GM12878 (cell line): Measurements from ENCODE around the gene TBC1D19. TPM values are rescaled to one million over a fixed set of nuclear protein-coding genes. Genes with fewer than 3 reads are reported as not detected.

ENCODE experiments used
- ATAC-seq: fragments of 200-7000 bp; cut with Tn5 transposase; 3 replicates; pipeline ENCODE4 v1.9.1; 2020; ENCODE audit warnings: mild to moderate bottlenecking, moderate library complexity
- BruUV-seq: library from RNA; stranded (reverse); fragments of 400-500 nt; replicated peaks from 2 replicates; lab custom pipeline; 2021; lab: Mats Ljungman, UMichigan
- CTCF ChIA-PET: fragments of 300-600 bp; sonication (Branson Sonifier 250); formaldehyde crosslinking; extraction: SDS; loops from one replicate; lab custom pipeline; 2021; ENCODE audit warnings: inconsistent platforms; lab: Yijun Ruan, JAX
- POLR2A ChIA-PET: fragments of 350-600 bp; formaldehyde crosslinking; extraction: SDS; loops from one replicate; lab custom pipeline; 2021; ENCODE audit warnings: inconsistent platforms; lab: Charles Lee
- RAD21 ChIA-PET: fragments of 300-600 bp; sonication (Branson Sonifier 250); formaldehyde crosslinking; loops from one replicate; lab custom pipeline; 2023; ENCODE audit warnings: antibody characterized with exemption; ENCODE audit not compliant: unreplicated experiment; lab: Charles Lee
- SMC1A ChIA-PET: fragments of 300-600 bp; sonication (Branson Sonifier 250); formaldehyde crosslinking; loops from one replicate; lab custom pipeline; 2023; ENCODE audit not compliant: unreplicated experiment, uncharacterized antibody; lab: Charles Lee
- DNase-seq: peaks from one replicate; pipeline ENCODE4 v3.0.0-alpha.2; 2011; ENCODE audit warnings: low read depth, low spot score
- FAIRE-seq: peaks from 3 replicates; lab custom pipeline; 2011; peaks lifted over from hg19 to GRCh38; lab: Jason Lieb, UNC
- H2AFZ ChIP-seq: 2 replicates; pipeline ENCODE4 v1.6.0; 2011; ENCODE audit warnings: low read depth, low read length, control low read depth; ENCODE audit not compliant: control insufficient read depth
- H3K27ac ChIP-seq: 2 replicates; pipeline ENCODE4 v1.5.1; 2011; ENCODE audit warnings: control low read depth; ENCODE audit not compliant: control insufficient read depth, insufficient read depth
- H3K27me3 ChIP-seq, 2 experiments: replicated peaks in 1 of 2; 2 replicates each; pipeline versions ENCODE4 v1.6.0 to v1.6.1; 2011; ENCODE audit warnings: low read length in 1 of 2; ENCODE audit not compliant: control insufficient read depth in 2 of 2, insufficient read depth in 2 of 2
- H3K36me3 ChIP-seq, 2 experiments: 2 replicates each; pipeline ENCODE4 v1.5.1; 2011; ENCODE audit warnings: low read length in 1 of 2; ENCODE audit not compliant: control insufficient read depth in 2 of 2, insufficient read depth in 2 of 2
- H3K4me1 ChIP-seq: 2 replicates; pipeline ENCODE4 v1.6.1; 2011; ENCODE audit warnings: mild to moderate bottlenecking, low read length, moderate library complexity, mixed read lengths; ENCODE audit not compliant: control insufficient read depth, insufficient read depth
- H3K4me2 ChIP-seq: 2 replicates; pipeline ENCODE4 v1.6.0; 2011; ENCODE audit warnings: control low read depth; ENCODE audit not compliant: control insufficient read depth, insufficient read depth
- H3K4me3 ChIP-seq: fragments of 200-600 bp; sonication (generic); 2 replicates; pipeline ENCODE4 v1.5.1; 2016
- H3K79me2 ChIP-seq: 2 replicates; pipeline ENCODE4 v1.6.0; 2011; ENCODE audit warnings: low read length; ENCODE audit not compliant: control insufficient read depth, insufficient read depth
- H3K9ac ChIP-seq: 2 replicates; pipeline ENCODE4 v1.8.0; 2011; ENCODE audit warnings: low read length, control low read depth, mixed read lengths; ENCODE audit not compliant: control insufficient read depth, insufficient read depth
- H3K9me3 ChIP-seq: replicated peaks from 3 replicates; pipeline ENCODE4 v1.5.1; 2011; ENCODE audit warnings: mild to moderate bottlenecking, low read length; ENCODE audit not compliant: control insufficient read depth, insufficient read depth
- H4K20me1 ChIP-seq: 2 replicates; pipeline ENCODE4 v1.6.0; 2011; ENCODE audit not compliant: control insufficient read depth, insufficient read depth
- ASH2L ChIP-seq: fragments of 300-600, 200-600 bp; sonication (generic); IDR thresholded peaks from 2 replicates; pipeline ENCODE4 v1.6.1; 2017; ENCODE audit warnings: low read depth, mild to moderate bottlenecking, borderline replicate concordance
- ETV6 ChIP-seq, 2 experiments: fragments of 450-650 bp in 1 of 2; IDR thresholded peaks in 1 of 2; conservative IDR thresholded peaks in 1 of 2; 2 replicates each; pipeline ENCODE4 v1.6.1; 2014; ENCODE audit warnings: antibody characterized with exemption in 1 of 2, borderline replicate concordance in 1 of 2, low read depth in 1 of 2, mild to moderate bottlenecking in 1 of 2, moderate library complexity in 1 of 2
- HDAC6 ChIP-seq: fragments of 200-600 bp; sonication (generic); IDR thresholded peaks from one replicate; pipeline ENCODE4 v1.8.0; 2017; ENCODE audit warnings: antibody characterized with exemption; ENCODE audit not compliant: unreplicated experiment
- HDGF ChIP-seq: fragments of 450-650 bp; IDR thresholded peaks from 2 replicates; pipeline ENCODE4 v1.6.1; 2016; ENCODE audit warnings: antibody characterized with exemption
- NR2C1 ChIP-seq: fragments of 450-650 bp; IDR thresholded peaks from 2 replicates; pipeline ENCODE4 v1.6.1; 2017; ENCODE audit warnings: antibody characterized with exemption, mild to moderate bottlenecking, moderate library complexity
- POLR2AphosphoS5 ChIP-seq: IDR thresholded peaks from 2 replicates; pipeline ENCODE4 v1.6.1; 2011; ENCODE audit warnings: mild to moderate bottlenecking, low read length, inconsistent platforms
- SREBF2 ChIP-seq: IDR thresholded peaks from 2 replicates; pipeline ENCODE4 v1.6.1; 2012; ENCODE audit warnings: mild to moderate bottlenecking, low read length
- in situ Hi-C: fragments of 300-500 bp; cut with MboI; formaldehyde crosslinking; loops from 9 replicates; pipeline ENCODE4 v1.14.3; 2018; ENCODE audit warnings: mixed read lengths
- intact Hi-C: fragments of 100-400 bp; cut with micrococcal nuclease; formaldehyde crosslinking; loops from one replicate; pipeline ENCODE4 v1.14.2; 2022; ENCODE audit not compliant: unreplicated experiment
- polyA plus RNA-seq, 11 experiments: library from polyadenylated mRNA; depleted of rRNA in 4 of 11; unstranded in 6 of 11; stranded (reverse) in 5 of 11; fragments of >200 nt; fragmentation: Nextera tagmentation in 4 of 11; fragmentation: Illumina TruSeq in 1 of 11; extraction: Ambion mirVana in 4 of 11; extraction: Trizol in 1 of 11; gene quantifications; 1 replicate in 1 of 11; 2 replicates in 10 of 11; pipeline versions ENCODE4 v1.2.1 to v1.2.3, GENCODE V29; 2011 to 2016; ENCODE audit warnings: inconsistent platforms in 2 of 11, missing spikeins in 2 of 11, low read depth in 1 of 11
- total RNA-seq, 4 experiments: library from RNA; depleted of rRNA in 3 of 4; stranded (reverse); fragments of >200 nt in 3 of 4; fragmentation: Illumina TruSeq in 1 of 4; extraction: Trizol in 1 of 4; gene quantifications; 2 replicates each; pipeline versions ENCODE4 v1.2.1 to v1.2.3, GENCODE V29; 2013 to 2021
- TF ChIP-seq, protein P1 (sequence below): fragments of 450-650 bp; formaldehyde crosslinking; IDR thresholded peaks from 2 replicates; pipeline ENCODE4 v1.4.0; 2020; ENCODE audit warnings: mild to moderate bottlenecking, moderate library complexity
- TF ChIP-seq, protein P2 (sequence below): fragments of 150-350 bp; IDR thresholded peaks from 2 replicates; pipeline ENCODE4 v1.6.1; 2014; ENCODE audit warnings: mild to moderate bottlenecking, low read depth, low read length
- TF ChIP-seq, protein P3 (sequence below): fragments of 450-650 bp; IDR thresholded peaks from 2 replicates; pipeline ENCODE4 v1.6.1; 2017; ENCODE audit warnings: low read depth, mild to moderate bottlenecking, moderate library complexity
- TF ChIP-seq, protein P4 (sequence below): fragments of 450-650 bp; IDR thresholded peaks from 2 replicates; pipeline ENCODE4 v1.6.1; 2017; ENCODE audit warnings: mild to moderate bottlenecking, moderate library complexity
- TF ChIP-seq, protein P5 (sequence below): fragments of 450-650 bp; IDR thresholded peaks from 2 replicates; pipeline ENCODE4 v1.6.1; 2016; ENCODE audit warnings: mild to moderate bottlenecking

The TBC1D19 gene
- total and polyA plus RNA-seq, 10 of the 15 experiments (the other 5 are each of a cell fraction or from before 2014, with no cell fraction given): 0.29 to 3.9 (median 2.1) TPM

DNA sequence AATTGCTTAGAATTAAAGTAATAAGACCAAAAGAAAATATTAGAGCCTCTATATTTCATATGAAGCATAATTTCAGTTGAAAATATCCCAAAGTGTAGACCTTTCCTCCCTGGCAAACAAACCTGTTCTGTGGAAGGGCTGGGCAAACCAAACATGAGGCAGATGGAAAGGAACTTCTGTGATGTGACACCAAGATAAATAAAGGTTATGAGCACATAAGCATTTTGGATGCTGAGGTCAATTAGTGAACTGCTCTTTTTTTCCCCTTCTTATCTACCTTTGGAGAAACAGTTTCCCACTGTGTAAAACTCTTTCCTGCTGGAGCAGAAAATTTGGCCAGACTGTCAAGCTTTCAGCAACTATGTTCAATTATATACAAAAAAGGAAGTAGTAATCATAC, 167.1 kb downstream of the TBC1D19 start:
- POLR2A ChIA-PET: no interaction called here
- DNase-seq (no peak), ATAC-seq (no peak), FAIRE-seq (no peak)
- SMC1A ChIA-PET: no interaction called here
- Histone ChIP-seq H3K36me3 (no peaks in the 10 kb centered on the region), H4K20me1 (no peaks in the 10 kb centered on the region), H3K4me3 (no peak overlapping the region), H3K9me3 (no peaks in the 10 kb centered on the region; the same call in 2 of the 3 replicates), H3K4me1 (peaks cover 16% of the 10 kb centered on the region), H3K4me2 (no peak overlapping the region), H3K27ac (no peak overlapping the region), H2AFZ (no peak overlapping the region), H3K79me2 (no peaks in the 10 kb centered on the region), H3K27me3 (no peaks in the 10 kb centered on the region), H3K9ac (no peak overlapping the region)
- CTCF ChIA-PET: interaction anchor here (1.1 kb wide), 1 partner anchor 31 kb away, joined by 3 read pairs; no protein-coding TSS in a partner anchor
- no TSS peak for BruUV-seq
- in situ Hi-C loops: no loop called here
- intact Hi-C loops: no loop called here
- RAD21 ChIA-PET: no interaction called here
- TF ChIP-seq SREBF2 (no peak), ASH2L (no peak), ETV6 (conservative IDR thresholded peaks at IDR 0.05 in 1 of 2, IDR thresholded peaks at IDR 0.05 in 1 of 2; ENCODE audit: borderline replicate concordance in 1 of 2, low read depth in 1 of 2) (no peak), NR2C1 (no peak), HDGF (no peak), HDAC6 (no peak), POLR2AphosphoS5 (no peak)
- TF ChIP-seq, protein P1, sequence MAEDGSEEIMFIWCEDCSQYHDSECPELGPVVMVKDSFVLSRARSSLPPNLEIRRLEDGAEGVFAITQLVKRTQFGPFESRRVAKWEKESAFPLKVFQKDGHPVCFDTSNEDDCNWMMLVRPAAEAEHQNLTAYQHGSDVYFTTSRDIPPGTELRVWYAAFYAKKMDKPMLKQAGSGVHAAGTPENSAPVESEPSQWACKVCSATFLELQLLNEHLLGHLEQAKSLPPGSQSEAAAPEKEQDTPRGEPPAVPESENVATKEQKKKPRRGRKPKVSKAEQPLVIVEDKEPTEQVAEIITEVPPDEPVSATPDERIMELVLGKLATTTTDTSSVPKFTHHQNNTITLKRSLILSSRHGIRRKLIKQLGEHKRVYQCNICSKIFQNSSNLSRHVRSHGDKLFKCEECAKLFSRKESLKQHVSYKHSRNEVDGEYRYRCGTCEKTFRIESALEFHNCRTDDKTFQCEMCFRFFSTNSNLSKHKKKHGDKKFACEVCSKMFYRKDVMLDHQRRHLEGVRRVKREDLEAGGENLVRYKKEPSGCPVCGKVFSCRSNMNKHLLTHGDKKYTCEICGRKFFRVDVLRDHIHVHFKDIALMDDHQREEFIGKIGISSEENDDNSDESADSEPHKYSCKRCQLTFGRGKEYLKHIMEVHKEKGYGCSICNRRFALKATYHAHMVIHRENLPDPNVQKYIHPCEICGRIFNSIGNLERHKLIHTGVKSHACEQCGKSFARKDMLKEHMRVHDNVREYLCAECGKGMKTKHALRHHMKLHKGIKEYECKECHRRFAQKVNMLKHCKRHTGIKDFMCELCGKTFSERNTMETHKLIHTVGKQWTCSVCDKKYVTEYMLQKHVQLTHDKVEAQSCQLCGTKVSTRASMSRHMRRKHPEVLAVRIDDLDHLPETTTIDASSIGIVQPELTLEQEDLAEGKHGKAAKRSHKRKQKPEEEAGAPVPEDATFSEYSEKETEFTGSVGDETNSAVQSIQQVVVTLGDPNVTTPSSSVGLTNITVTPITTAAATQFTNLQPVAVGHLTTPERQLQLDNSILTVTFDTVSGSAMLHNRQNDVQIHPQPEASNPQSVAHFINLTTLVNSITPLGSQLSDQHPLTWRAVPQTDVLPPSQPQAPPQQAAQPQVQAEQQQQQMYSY (CRISPR knock-in tag): no peak
- TF ChIP-seq, protein P2, sequence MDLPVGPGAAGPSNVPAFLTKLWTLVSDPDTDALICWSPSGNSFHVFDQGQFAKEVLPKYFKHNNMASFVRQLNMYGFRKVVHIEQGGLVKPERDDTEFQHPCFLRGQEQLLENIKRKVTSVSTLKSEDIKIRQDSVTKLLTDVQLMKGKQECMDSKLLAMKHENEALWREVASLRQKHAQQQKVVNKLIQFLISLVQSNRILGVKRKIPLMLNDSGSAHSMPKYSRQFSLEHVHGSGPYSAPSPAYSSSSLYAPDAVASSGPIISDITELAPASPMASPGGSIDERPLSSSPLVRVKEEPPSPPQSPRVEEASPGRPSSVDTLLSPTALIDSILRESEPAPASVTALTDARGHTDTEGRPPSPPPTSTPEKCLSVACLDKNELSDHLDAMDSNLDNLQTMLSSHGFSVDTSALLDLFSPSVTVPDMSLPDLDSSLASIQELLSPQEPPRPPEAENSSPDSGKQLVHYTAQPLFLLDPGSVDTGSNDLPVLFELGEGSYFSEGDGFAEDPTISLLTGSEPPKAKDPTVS: no peak
- TF ChIP-seq, protein P3, sequence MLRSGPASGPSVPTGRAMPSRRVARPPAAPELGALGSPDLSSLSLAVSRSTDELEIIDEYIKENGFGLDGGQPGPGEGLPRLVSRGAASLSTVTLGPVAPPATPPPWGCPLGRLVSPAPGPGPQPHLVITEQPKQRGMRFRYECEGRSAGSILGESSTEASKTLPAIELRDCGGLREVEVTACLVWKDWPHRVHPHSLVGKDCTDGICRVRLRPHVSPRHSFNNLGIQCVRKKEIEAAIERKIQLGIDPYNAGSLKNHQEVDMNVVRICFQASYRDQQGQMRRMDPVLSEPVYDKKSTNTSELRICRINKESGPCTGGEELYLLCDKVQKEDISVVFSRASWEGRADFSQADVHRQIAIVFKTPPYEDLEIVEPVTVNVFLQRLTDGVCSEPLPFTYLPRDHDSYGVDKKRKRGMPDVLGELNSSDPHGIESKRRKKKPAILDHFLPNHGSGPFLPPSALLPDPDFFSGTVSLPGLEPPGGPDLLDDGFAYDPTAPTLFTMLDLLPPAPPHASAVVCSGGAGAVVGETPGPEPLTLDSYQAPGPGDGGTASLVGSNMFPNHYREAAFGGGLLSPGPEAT: no peak
- TF ChIP-seq, protein P4, sequence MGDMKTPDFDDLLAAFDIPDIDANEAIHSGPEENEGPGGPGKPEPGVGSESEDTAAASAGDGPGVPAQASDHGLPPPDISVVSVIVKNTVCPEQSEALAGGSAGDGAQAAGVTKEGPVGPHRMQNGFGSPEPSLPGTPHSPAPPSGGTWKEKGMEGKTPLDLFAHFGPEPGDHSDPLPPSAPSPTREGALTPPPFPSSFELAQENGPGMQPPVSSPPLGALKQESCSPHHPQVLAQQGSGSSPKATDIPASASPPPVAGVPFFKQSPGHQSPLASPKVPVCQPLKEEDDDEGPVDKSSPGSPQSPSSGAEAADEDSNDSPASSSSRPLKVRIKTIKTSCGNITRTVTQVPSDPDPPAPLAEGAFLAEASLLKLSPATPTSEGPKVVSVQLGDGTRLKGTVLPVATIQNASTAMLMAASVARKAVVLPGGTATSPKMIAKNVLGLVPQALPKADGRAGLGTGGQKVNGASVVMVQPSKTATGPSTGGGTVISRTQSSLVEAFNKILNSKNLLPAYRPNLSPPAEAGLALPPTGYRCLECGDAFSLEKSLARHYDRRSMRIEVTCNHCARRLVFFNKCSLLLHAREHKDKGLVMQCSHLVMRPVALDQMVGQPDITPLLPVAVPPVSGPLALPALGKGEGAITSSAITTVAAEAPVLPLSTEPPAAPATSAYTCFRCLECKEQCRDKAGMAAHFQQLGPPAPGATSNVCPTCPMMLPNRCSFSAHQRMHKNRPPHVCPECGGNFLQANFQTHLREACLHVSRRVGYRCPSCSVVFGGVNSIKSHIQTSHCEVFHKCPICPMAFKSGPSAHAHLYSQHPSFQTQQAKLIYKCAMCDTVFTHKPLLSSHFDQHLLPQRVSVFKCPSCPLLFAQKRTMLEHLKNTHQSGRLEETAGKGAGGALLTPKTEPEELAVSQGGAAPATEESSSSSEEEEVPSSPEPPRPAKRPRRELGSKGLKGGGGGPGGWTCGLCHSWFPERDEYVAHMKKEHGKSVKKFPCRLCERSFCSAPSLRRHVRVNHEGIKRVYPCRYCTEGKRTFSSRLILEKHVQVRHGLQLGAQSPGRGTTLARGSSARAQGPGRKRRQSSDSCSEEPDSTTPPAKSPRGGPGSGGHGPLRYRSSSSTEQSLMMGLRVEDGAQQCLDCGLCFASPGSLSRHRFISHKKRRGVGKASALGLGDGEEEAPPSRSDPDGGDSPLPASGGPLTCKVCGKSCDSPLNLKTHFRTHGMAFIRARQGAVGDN: no peak
- TF ChIP-seq, protein P5, sequence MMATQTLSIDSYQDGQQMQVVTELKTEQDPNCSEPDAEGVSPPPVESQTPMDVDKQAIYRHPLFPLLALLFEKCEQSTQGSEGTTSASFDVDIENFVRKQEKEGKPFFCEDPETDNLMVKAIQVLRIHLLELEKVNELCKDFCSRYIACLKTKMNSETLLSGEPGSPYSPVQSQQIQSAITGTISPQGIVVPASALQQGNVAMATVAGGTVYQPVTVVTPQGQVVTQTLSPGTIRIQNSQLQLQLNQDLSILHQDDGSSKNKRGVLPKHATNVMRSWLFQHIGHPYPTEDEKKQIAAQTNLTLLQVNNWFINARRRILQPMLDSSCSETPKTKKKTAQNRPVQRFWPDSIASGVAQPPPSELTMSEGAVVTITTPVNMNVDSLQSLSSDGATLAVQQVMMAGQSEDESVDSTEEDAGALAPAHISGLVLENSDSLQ: no peak
